Renal pelvis (tissue), 4 donors: Measurements from ENCODE around the gene POP4. TPM values are rescaled to one million over a fixed set of nuclear protein-coding genes. Genes with fewer than 3 reads are reported as not detected.
"Not testable (repeated sequence)": the region's sequence is repeated elsewhere in the genome, so short reads cannot be mapped to it uniquely, and the experiment has no call there.

Experiments used
- DNase-seq: peaks from one replicate; pipeline ENCODE4 v3.0.0-alpha.2; 2013
- polyA plus RNA-seq, 3 donors: library from polyadenylated mRNA; unstranded; fragments of 120-200 nt; gene quantifications; one replicate each; pipeline ENCODE4 v1.2.1, GENCODE V29; 2013; ENCODE audit not compliant: insufficient read length in 3 of 3

POP4 gene
- polyA plus RNA-seq, 3 donors = 68.8 to 72.7 (median 70.4) TPM

- no peak for DNase-seq
Measured at GRCh38 chr19:29609636-29610035, 3.6 kb downstream of the POP4 start.

GRCh38 chr19:29610213-29610573 lies 4.1 kb downstream of the POP4 start:
- no peak for DNase-seq

GRCh38 chr19:29610574-29611271 lies 4.6 kb downstream of the POP4 start:
- peak; percentile 80 for DNase-seq

GRCh38 chr19:29612121-29612520 lies 6.0 kb downstream of the POP4 start:
- no peak for DNase-seq

- no peak for DNase-seq
Measured at GRCh38 chr19:29612801-29613595, 6.9 kb downstream of the POP4 start.

GRCh38 chr19:29614046-29614445 lies 8.0 kb downstream of the POP4 start:
- no peak for DNase-seq

GRCh38 chr19:29614780-29615179 lies 8.7 kb downstream of the POP4 start:
- DNase-seq = no peak

- no peak for DNase-seq
Measured at GRCh38 chr19:29615891-29616425, 9.9 kb downstream of the POP4 start.

- no peak for DNase-seq
Measured at GRCh38 chr19:29616541-29616940, 10.5 kb downstream of the POP4 start.

- no peak for DNase-seq
Measured at GRCh38 chr19:29617366-29618266, 11.5 kb downstream of the POP4 start.

- DNase-seq = no peak
Measured at GRCh38 chr19:29618434-29618833, 12.4 kb downstream of the POP4 start.

GRCh38 chr19:29618871-29619270 lies 12.8 kb downstream of the POP4 start:
- DNase-seq = no peak

- no peak for DNase-seq
Measured at GRCh38 chr19:29620931-29621351, 14.9 kb downstream of the POP4 start.

GRCh38 chr19:29622166-29623070 lies 16.3 kb downstream of the POP4 start:
- no peak for DNase-seq

GRCh38 chr19:29623726-29624488 lies 17.8 kb downstream of the POP4 start:
- no peak for DNase-seq

- no peak for DNase-seq
Measured at GRCh38 chr19:29624489-29625185, 18.6 kb downstream of the POP4 start.

GRCh38 chr19:29625186-29625651 lies 19.1 kb downstream of the POP4 start:
- DNase-seq = peak; percentile 37

GRCh38 chr19:29626386-29626785 lies 20.3 kb downstream of the POP4 start:
- no peak for DNase-seq

- not testable (repeated sequence) for DNase-seq
Measured at GRCh38 chr19:29626832-29627231, 20.7 kb downstream of the POP4 start.
